Activated T-cell treated with anti-CD3 and anti-CD28 coated beads, Interleukin-2, amount 50 U/mL, for 72 hours (primary cell): ENCODE data around the gene PTGIR. TPM values are rescaled to one million over a fixed set of nuclear protein-coding genes. Genes with fewer than 3 reads are reported as not detected.
"Not testable (repeated sequence)": the region's sequence is repeated elsewhere in the genome, so short reads cannot be mapped to it uniquely, and the experiment has no call there.

Experiments
- ATAC-seq, 2 donors: fragments of 150-1000 bp; cut with Tn5 transposase; replicated peaks in 1 of 2; 2 replicates each; pipeline ENCODE4 v1.10.0; 2021; ENCODE audit warnings: moderate library complexity in 2 of 2, mild to moderate bottlenecking in 1 of 2
- DNase-seq, 2 donors: peaks; one replicate each; pipeline ENCODE4 v3.0.0; 2021 to 2022; ENCODE audit warnings: mixed read lengths in 1 of 2
- H3K27ac Mint-ChIP-seq: one replicate; pipeline ENCODE4 v1.8.0; 2022; ENCODE audit warnings: mild to moderate bottlenecking, moderate library complexity, mixed read lengths
- H3K27me3 Mint-ChIP-seq: one replicate; pipeline ENCODE4 v1.8.0; 2022; ENCODE audit warnings: low read depth, mixed read lengths
- H3K36me3 Mint-ChIP-seq, 2 donors: one replicate each; pipeline ENCODE4 v1.8.0; 2022; ENCODE audit warnings: mixed read lengths in 2 of 2, mild to moderate bottlenecking in 1 of 2; ENCODE audit not compliant: insufficient read depth in 2 of 2
- H3K4me1 Mint-ChIP-seq: one replicate; pipeline ENCODE4 v1.8.0; 2022; ENCODE audit warnings: low read depth, mixed read lengths
- H3K4me3 Mint-ChIP-seq, 2 donors: one replicate each; pipeline ENCODE4 v1.8.0; 2022; ENCODE audit warnings: mild to moderate bottlenecking in 2 of 2, mixed read lengths in 2 of 2, moderate library complexity in 2 of 2
- H3K9me3 Mint-ChIP-seq, 2 donors: one replicate each; pipeline ENCODE4 v1.8.0; 2022; ENCODE audit warnings: mixed read lengths in 2 of 2
- total RNA-seq, 2 donors: library from RNA; stranded (reverse); gene quantifications; one replicate each; pipeline ENCODE4 v1.2.3, GENCODE V29; 2022

Gene PTGIR
- total RNA-seq, 2 donors from 2014 or later, result 32.4 to 47.1 TPM

- Mint-ChIP-seq H3K9me3 (no peaks in the 10 kb centered on the region), H3K36me3 (no peaks in the 10 kb centered on the region), H3K4me1 (peaks cover 17% of the 10 kb centered on the region), H3K27ac (no peak overlapping the region), H3K27me3 (no peaks in the 10 kb centered on the region), H3K4me3 (peak overlapping the region; percentile 63 to 76)
- DNase-seq, result no peak
- no peak for ATAC-seq
These were observed 8.2 kb upstream of the PTGIR start for GRCh38 chr19:46633130-46633529.

GRCh38 chr19:46631481-46631880, 6.6 kb upstream of the PTGIR start:
- DNase-seq (no peak), ATAC-seq (no peak)
- peaks cover 21% of the 10 kb centered on the region for H3K4me1 Mint-ChIP-seq
- no peak overlapping the region for H3K4me3 Mint-ChIP-seq
- H3K9me3 Mint-ChIP-seq, result no peaks in the 10 kb centered on the region
- no peaks in the 10 kb centered on the region for H3K27me3 Mint-ChIP-seq
- H3K36me3 Mint-ChIP-seq, result no peaks in the 10 kb centered on the region
- H3K27ac Mint-ChIP-seq, result no peak overlapping the region

GRCh38 chr19:46630586-46631205, 5.8 kb upstream of the PTGIR start:
- no peak overlapping the region for H3K4me3 Mint-ChIP-seq
- peaks cover 21% of the 10 kb centered on the region for H3K4me1 Mint-ChIP-seq
- no peaks in the 10 kb centered on the region for H3K9me3 Mint-ChIP-seq
- H3K27me3 Mint-ChIP-seq, result no peaks in the 10 kb centered on the region
- no peak overlapping the region for H3K27ac Mint-ChIP-seq
- no peaks in the 10 kb centered on the region for H3K36me3 Mint-ChIP-seq
- DNase-seq (no peak), ATAC-seq (no peak)

GRCh38 chr19:46629546-46630025, 4.7 kb upstream of the PTGIR start:
- no peak for DNase-seq

GRCh38 chr19:46628970-46629369, 4.1 kb upstream of the PTGIR start:
- H3K27ac Mint-ChIP-seq, H3K27me3 Mint-ChIP-seq, H3K4me3 Mint-ChIP-seq, DNase-seq, H3K9me3 Mint-ChIP-seq, H3K36me3 Mint-ChIP-seq, ATAC-seq: not testable (repeated sequence)
- H3K4me1 Mint-ChIP-seq, result peaks cover 36% of the 10 kb centered on the region

More at GRCh38 chr19:46629546-46630025, 4.7 kb upstream of the PTGIR start:
- Mint-ChIP-seq H3K27ac (no peak overlapping the region), H3K36me3 (peaks cover 3% of the 10 kb centered on the region in 2 donors), H3K4me1 (peaks cover 31% of the 10 kb centered on the region), H3K4me3 (no peak overlapping the region), H3K27me3 (no peaks in the 10 kb centered on the region), H3K9me3 (no peaks in the 10 kb centered on the region)
- no peak for ATAC-seq

- Mint-ChIP-seq H3K27me3 (no peaks in the 10 kb centered on the region), H3K4me1 (peaks cover 38% of the 10 kb centered on the region), H3K27ac (peak overlapping the region; percentile 9), H3K4me3 (no peak overlapping the region), H3K36me3 (peaks cover 9 to 21% of the 10 kb centered on the region in 2 donors), H3K9me3 (no peaks in the 10 kb centered on the region)
- no peak for DNase-seq
- no peak for ATAC-seq
These were observed 1.6 kb upstream of the PTGIR start for GRCh38 chr19:46626446-46626845.

GRCh38 chr19:46625731-46626130, 842 bp upstream of the PTGIR start:
- H3K36me3 Mint-ChIP-seq, result peaks cover 9 to 25% of the 10 kb centered on the region in 2 donors
- H3K4me3 Mint-ChIP-seq, result peak overlapping the region in 1 of 2 donors; percentile 95
- peaks cover 45% of the 10 kb centered on the region for H3K4me1 Mint-ChIP-seq
- no peaks in the 10 kb centered on the region for H3K27me3 Mint-ChIP-seq
- ATAC-seq, result no peak
- H3K9me3 Mint-ChIP-seq, result no peaks in the 10 kb centered on the region
- no peak for DNase-seq
- H3K27ac Mint-ChIP-seq, result no peak overlapping the region

GRCh38 chr19:46623915-46624502, 880 bp downstream of the PTGIR start:
- peaks cover 61% of the 10 kb centered on the region for H3K4me1 Mint-ChIP-seq
- no peaks in the 10 kb centered on the region for H3K27me3 Mint-ChIP-seq
- peaks cover 9 to 27% of the 10 kb centered on the region in 2 donors for H3K36me3 Mint-ChIP-seq
- peak overlapping the region; percentile 97 for H3K27ac Mint-ChIP-seq
- H3K9me3 Mint-ChIP-seq, result no peaks in the 10 kb centered on the region
- no peak for DNase-seq
- no peak for ATAC-seq
- peak overlapping the region; percentile 89 to 95 for H3K4me3 Mint-ChIP-seq

- H3K9me3 Mint-ChIP-seq, result no peaks in the 10 kb centered on the region
- H3K27me3 Mint-ChIP-seq, result no peaks in the 10 kb centered on the region
- H3K27ac Mint-ChIP-seq, result peak overlapping the region; percentile 81
- no peak for DNase-seq
- no peak for ATAC-seq
- peaks cover 13 to 29% of the 10 kb centered on the region in 2 donors for H3K36me3 Mint-ChIP-seq
- peaks cover 73% of the 10 kb centered on the region for H3K4me1 Mint-ChIP-seq
- H3K4me3 Mint-ChIP-seq, result peak overlapping the region; percentile 95
These were observed 2.8 kb downstream of the PTGIR start for GRCh38 chr19:46622118-46622446.

GRCh38 chr19:46621191-46622117, 3.4 kb downstream of the PTGIR start:
- Mint-ChIP-seq H3K4me3 (peak overlapping the region; percentile 95), H3K27ac (peak overlapping the region; percentile 81), H3K36me3 (peaks cover 13 to 29% of the 10 kb centered on the region in 2 donors), H3K4me1 (peaks cover 79% of the 10 kb centered on the region), H3K27me3 (no peaks in the 10 kb centered on the region), H3K9me3 (no peaks in the 10 kb centered on the region)
- no peak for ATAC-seq
- no peak for DNase-seq

- H3K27me3 Mint-ChIP-seq, result no peaks in the 10 kb centered on the region
- H3K27ac Mint-ChIP-seq, result no peak overlapping the region
- H3K9me3 Mint-ChIP-seq, result no peaks in the 10 kb centered on the region
- H3K4me1 Mint-ChIP-seq, result peaks cover 86% of the 10 kb centered on the region
- H3K4me3 Mint-ChIP-seq, result peak overlapping the region; percentile 95
- peaks cover 13 to 29% of the 10 kb centered on the region in 2 donors for H3K36me3 Mint-ChIP-seq
- no peak for ATAC-seq
- DNase-seq, result no peak
These were observed 4.2 kb downstream of the PTGIR start for GRCh38 chr19:46620716-46621115.

- H3K36me3 Mint-ChIP-seq, result peaks cover 13 to 29% of the 10 kb centered on the region in 2 donors
- DNase-seq, result no peak
- ATAC-seq, result no peak
- peak overlapping the region; percentile 99 for H3K27ac Mint-ChIP-seq
- no peaks in the 10 kb centered on the region for H3K27me3 Mint-ChIP-seq
- peak overlapping the region; percentile 95 for H3K4me3 Mint-ChIP-seq
- H3K4me1 Mint-ChIP-seq, result peaks cover 86% of the 10 kb centered on the region
- H3K9me3 Mint-ChIP-seq, result no peaks in the 10 kb centered on the region
These were observed 4.6 kb downstream of the PTGIR start for GRCh38 chr19:46620267-46620666.

GRCh38 chr19:46618670-46619231, 6.1 kb downstream of the PTGIR start:
- no peak for DNase-seq
- H3K36me3 Mint-ChIP-seq, result peaks cover 7 to 23% of the 10 kb centered on the region in 2 donors
- H3K9me3 Mint-ChIP-seq, result no peaks in the 10 kb centered on the region
- H3K27me3 Mint-ChIP-seq, result no peaks in the 10 kb centered on the region
- peak overlapping the region; percentile 95 for H3K4me3 Mint-ChIP-seq
- peak overlapping the region; percentile 99 for H3K27ac Mint-ChIP-seq
- H3K4me1 Mint-ChIP-seq, result peaks cover 85% of the 10 kb centered on the region
- ATAC-seq, result no peak
